ENCODE measurements around the gene CADPS. TPM values are rescaled to one million over a fixed set of nuclear protein-coding genes. Genes with fewer than 3 reads are reported as not detected.

Gene CADPS
- total RNA-seq, 1 experiment from 2014 or later: 7.0 TPM

- H3K4me3 Mint-ChIP-seq: peak overlapping the region; percentile 71
- peaks cover 6% of the 10 kb centered on the region for H3K27me3 Mint-ChIP-seq (ENCODE audit: low read depth)
- no peak for ATAC-seq
- no peak for TF ChIP-seq RELA (CRISPR knock-in tag; IDR thresholded peaks at IDR 0.05; ENCODE audit: borderline replicate concordance)
- no peak for TF ChIP-seq FOXK1 (CRISPR knock-in tag; IDR thresholded peaks at IDR 0.05)
- TF ChIP-seq, protein P1, sequence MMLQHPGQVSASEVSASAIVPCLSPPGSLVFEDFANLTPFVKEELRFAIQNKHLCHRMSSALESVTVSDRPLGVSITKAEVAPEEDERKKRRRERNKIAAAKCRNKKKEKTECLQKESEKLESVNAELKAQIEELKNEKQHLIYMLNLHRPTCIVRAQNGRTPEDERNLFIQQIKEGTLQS (CRISPR knock-in tag; conservative IDR thresholded peaks at IDR 0.05): no peak
- TF ChIP-seq TEAD4 (CRISPR knock-in tag; IDR thresholded peaks at IDR 0.05): no peak
- TF ChIP-seq SMAD3 (CRISPR knock-in tag; IDR thresholded peaks at IDR 0.05; ENCODE audit: borderline replicate concordance): no peak
- TF ChIP-seq FOXJ3 (CRISPR knock-in tag; IDR thresholded peaks at IDR 0.05; ENCODE audit: borderline replicate concordance): no peak
- no peak for TF ChIP-seq GABPB1 (CRISPR knock-in tag; IDR thresholded peaks at IDR 0.05)
- TF ChIP-seq, protein P2, sequence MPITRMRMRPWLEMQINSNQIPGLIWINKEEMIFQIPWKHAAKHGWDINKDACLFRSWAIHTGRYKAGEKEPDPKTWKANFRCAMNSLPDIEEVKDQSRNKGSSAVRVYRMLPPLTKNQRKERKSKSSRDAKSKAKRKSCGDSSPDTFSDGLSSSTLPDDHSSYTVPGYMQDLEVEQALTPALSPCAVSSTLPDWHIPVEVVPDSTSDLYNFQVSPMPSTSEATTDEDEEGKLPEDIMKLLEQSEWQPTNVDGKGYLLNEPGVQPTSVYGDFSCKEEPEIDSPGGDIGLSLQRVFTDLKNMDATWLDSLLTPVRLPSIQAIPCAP (CRISPR knock-in tag; IDR thresholded peaks at IDR 0.05): no peak
- TF ChIP-seq ZSCAN18 (CRISPR knock-in tag; IDR thresholded peaks at IDR 0.05): no peak
- TF ChIP-seq, protein P3, sequence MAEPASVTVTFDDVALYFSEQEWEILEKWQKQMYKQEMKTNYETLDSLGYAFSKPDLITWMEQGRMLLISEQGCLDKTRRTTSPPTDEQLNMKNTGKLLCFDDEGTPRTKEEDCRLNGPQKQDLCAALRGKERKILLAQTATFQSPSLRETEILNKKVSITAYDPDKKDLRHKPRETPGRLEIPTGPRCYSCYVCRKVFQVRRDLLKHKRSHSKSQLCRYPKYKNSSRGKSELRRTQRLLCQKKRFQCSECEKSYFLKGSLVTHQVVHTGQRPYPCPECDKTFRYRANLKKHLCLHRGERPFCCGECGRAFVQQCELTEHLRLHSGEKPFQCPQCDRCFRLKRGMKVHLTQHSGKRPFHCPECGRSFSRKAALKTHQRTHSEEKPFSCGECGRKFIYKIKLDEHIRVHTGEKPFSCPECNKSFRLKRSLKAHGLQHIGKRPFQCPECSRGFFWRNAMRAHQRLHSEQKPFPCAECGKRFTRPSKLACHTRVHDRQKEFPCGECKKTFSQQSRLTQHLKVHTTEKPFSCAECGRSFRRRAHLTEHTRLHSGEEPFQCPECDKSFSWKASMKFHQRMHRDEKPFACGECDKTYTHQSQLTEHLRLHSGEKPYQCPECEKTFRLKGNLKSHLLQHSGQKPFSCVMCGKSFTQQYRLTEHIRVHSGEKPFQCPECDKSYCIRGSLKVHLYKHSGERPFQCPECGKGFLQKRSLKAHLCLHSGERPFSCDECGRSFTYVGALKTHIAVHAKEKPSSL (CRISPR knock-in tag; conservative IDR thresholded peaks at IDR 0.05): no peak
- no peak for TF ChIP-seq PREB (CRISPR knock-in tag; IDR thresholded peaks at IDR 0.05; ENCODE audit: borderline replicate concordance)
- TF ChIP-seq NFE2L1 (CRISPR knock-in tag; IDR thresholded peaks at IDR 0.05): no peak
- TF ChIP-seq MAX (CRISPR knock-in tag; IDR thresholded peaks at IDR 0.05): no peak
- no peaks in the 10 kb centered on the region for H3K36me3 Mint-ChIP-seq
- H3K4me1 Mint-ChIP-seq: peaks cover 30% of the 10 kb centered on the region
- CTCF ChIA-PET: interaction anchor here (1.2 to 2.6 kb wide), 4 partner anchors 21 to 144 kb away, joined by 4 to 7 read pairs (median 5); no protein-coding TSS in a partner anchor
- no peak for DNase-seq (ENCODE audit: low spot score)
- H3K9me3 Mint-ChIP-seq: 0 out of 2 replicates have a peak, but pooled peaks cover 4% of the 10 kb centered on the region
- peak overlapping the region; percentile 95; the same call in 1 of the 2 replicates for H3K27ac Mint-ChIP-seq
- POLR2A ChIA-PET: interaction anchor here (1.0 kb wide), 1 partner anchor 24 kb away, joined by 3 read pairs; no protein-coding TSS in a partner anchor
Observed at GRCh38 chr3:62416144-62416543, 459.1 kb downstream of the CADPS start.

GRCh38 chr3:62415312-62415801 is 459.9 kb downstream of the CADPS start:
- ATAC-seq (peak; percentile 81), DNase-seq (ENCODE audit: low spot score) (peak; percentile 64)
- ChIA-PET POLR2A (interaction anchor here (0.6 to 1.0 kb wide), 6 partner anchors 25 to 69 kb away, joined by 3 to 7 read pairs (median 4); no protein-coding TSS in a partner anchor), CTCF (interaction anchor here (0.6 to 2.6 kb wide), 9 partner anchors 9 to 163 kb away, joined by 3 to 7 read pairs (median 4); no protein-coding TSS in a partner anchor)
- Mint-ChIP-seq H3K4me3 (peak overlapping the region; percentile 71), H3K4me1 (peaks cover 30% of the 10 kb centered on the region), H3K9me3 (0 out of 2 replicates have a peak, but pooled peaks cover 4% of the 10 kb centered on the region), H3K27me3 (ENCODE audit: low read depth) (peaks cover 6% of the 10 kb centered on the region), H3K27ac (peak overlapping the region; percentile 95), H3K36me3 (no peaks in the 10 kb centered on the region)
- TF ChIP-seq FOXK1 (CRISPR knock-in tag; IDR thresholded peaks at IDR 0.05) (no peak), ZBTB21 (CRISPR knock-in tag; IDR thresholded peaks at IDR 0.05; ENCODE audit: borderline replicate concordance) (no peak), PREB (CRISPR knock-in tag; IDR thresholded peaks at IDR 0.05; ENCODE audit: borderline replicate concordance) (no peak), RELA (CRISPR knock-in tag; IDR thresholded peaks at IDR 0.05; ENCODE audit: borderline replicate concordance) (no peak), TEAD4 (CRISPR knock-in tag; IDR thresholded peaks at IDR 0.05) (peak; percentile 58; the same call in 1 of the 2 replicates), SMAD3 (CRISPR knock-in tag; IDR thresholded peaks at IDR 0.05; ENCODE audit: borderline replicate concordance) (no peak), EMX1 (CRISPR knock-in tag; IDR thresholded peaks at IDR 0.05) (no peak), JUN (CRISPR knock-in tag; IDR thresholded peaks at IDR 0.05) (no peak), TP53 (CRISPR knock-in tag; IDR thresholded peaks at IDR 0.05) (no peak), ETV6 (CRISPR knock-in tag; IDR thresholded peaks at IDR 0.05) (0 out of 2 replicates have a peak, but pooled peaks have one; percentile 29), KAT7 (CRISPR knock-in tag; IDR thresholded peaks at IDR 0.05; ENCODE audit: borderline replicate concordance) (no peak), NR1H2 (CRISPR knock-in tag; IDR thresholded peaks at IDR 0.05) (no peak), E2F5 (CRISPR knock-in tag; IDR thresholded peaks at IDR 0.05) (no peak), MXD4 (CRISPR knock-in tag; IDR thresholded peaks at IDR 0.05; ENCODE audit: borderline replicate concordance) (no peak), HMGA2 (CRISPR knock-in tag; IDR thresholded peaks at IDR 0.05) (no peak), ZNF138 (CRISPR knock-in tag; conservative IDR thresholded peaks at IDR 0.05) (no peak)
- TF ChIP-seq, protein P2 (CRISPR knock-in tag; IDR thresholded peaks at IDR 0.05): no peak
